22Rv1 (cell line): Measurements from ENCODE around the gene ZNF618.

Source experiments
- H3K27ac ChIP-seq: fragments of 450-650 bp; 2 replicates; pipeline ENCODE4 v1.5.1; 2017
- ZFX ChIP-seq: fragments of 450-650 bp; IDR thresholded peaks from 2 replicates; pipeline ENCODE4 v1.6.1; 2017; ENCODE audit warnings: antibody characterized with exemption, borderline replicate concordance
- TF ChIP-seq, protein P1 (sequence below): fragments of 450-650 bp; IDR thresholded peaks from 2 replicates; pipeline ENCODE4 v1.5.1; 2017; ENCODE audit warnings: mild to moderate bottlenecking

The ZNF618 gene

DNA sequence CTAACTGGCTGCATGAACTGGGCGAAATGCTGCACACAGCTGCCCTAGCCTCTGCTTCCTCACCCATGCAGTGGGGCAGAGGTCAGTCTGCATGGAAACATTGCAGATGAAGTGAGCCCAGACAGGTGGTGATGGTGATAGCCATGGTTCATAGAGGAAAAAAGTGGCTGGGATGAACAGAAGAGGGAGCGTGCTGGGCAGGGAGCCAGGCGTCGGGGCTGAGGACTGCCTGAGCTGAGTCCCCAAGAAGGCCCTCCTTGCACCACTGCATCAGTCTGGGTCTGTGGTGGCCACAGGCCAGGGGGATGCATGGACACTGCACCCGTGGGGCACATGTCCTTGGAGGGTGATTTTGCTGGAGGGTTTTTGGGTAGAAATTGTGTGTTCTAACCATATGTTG lies 121.5 kb downstream of the ZNF618 start:
- H3K27ac ChIP-seq, result no peak overlapping the region
- TF ChIP-seq ZFX, result no peak
- TF ChIP-seq, protein P1, sequence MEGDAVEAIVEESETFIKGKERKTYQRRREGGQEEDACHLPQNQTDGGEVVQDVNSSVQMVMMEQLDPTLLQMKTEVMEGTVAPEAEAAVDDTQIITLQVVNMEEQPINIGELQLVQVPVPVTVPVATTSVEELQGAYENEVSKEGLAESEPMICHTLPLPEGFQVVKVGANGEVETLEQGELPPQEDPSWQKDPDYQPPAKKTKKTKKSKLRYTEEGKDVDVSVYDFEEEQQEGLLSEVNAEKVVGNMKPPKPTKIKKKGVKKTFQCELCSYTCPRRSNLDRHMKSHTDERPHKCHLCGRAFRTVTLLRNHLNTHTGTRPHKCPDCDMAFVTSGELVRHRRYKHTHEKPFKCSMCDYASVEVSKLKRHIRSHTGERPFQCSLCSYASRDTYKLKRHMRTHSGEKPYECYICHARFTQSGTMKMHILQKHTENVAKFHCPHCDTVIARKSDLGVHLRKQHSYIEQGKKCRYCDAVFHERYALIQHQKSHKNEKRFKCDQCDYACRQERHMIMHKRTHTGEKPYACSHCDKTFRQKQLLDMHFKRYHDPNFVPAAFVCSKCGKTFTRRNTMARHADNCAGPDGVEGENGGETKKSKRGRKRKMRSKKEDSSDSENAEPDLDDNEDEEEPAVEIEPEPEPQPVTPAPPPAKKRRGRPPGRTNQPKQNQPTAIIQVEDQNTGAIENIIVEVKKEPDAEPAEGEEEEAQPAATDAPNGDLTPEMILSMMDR, result no peak

DNA sequence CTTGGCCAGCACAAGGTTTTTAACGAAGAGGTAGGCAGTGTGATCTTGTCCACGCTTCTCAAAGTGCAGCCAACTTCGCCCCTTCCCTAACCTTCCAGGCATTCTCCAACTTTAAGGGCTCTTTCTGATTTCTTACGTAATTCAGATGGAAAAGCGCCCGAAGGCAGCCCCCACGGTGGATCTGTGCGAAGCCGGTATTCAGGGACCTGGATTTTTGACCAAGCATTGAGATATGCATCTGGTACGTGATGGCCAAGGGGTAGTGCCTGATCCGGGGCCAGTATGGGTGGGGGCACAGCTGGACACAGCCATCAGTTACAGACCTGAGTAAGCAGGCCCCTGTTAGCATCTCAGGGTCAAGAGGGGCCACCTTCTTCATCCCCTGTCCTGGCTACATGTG lies 122.0 kb downstream of the ZNF618 start:
- TF ChIP-seq, protein P1, result no peak
- TF ChIP-seq ZFX, result no peak
- no peak overlapping the region for H3K27ac ChIP-seq

DNA sequence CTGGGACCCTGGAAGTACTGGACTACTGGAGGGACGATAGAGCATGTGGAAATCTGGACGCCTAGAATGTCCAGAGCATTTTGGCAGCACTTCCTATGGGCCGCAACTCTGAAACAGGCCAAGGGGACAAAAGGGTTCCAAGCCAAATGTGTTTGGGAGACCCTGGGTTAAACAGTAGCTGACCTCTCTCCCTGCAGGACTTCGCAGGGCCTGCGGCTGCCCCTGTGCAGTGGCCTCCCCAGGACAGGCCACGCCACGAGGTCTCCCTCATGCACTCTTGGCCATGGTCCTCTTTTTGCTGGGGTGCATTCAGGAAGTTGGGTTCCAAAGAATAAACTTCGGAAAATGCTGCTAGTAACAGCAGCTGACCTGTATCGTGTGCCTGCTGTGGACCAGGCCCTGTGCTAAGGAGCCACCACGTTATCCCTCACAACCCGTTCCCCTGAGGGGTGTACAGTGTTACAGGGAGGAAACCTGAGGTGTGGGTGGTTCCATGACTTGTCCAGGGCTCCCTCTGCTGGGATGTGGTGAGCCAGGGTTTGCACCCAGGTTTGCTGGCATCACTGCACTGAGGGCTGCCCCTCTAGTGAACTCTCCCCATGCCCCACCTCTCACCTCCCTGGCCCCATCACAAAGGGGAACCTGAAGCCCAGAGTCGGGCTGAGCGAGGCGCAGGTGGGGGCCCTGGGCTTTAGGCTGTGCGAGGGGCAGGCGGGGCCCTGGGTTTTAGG lies 122.6 kb downstream of the ZNF618 start:
- no peak for TF ChIP-seq ZFX
- TF ChIP-seq, protein P1, result peak; percentile 13; the same call in 1 of the 2 replicates
- no peak overlapping the region for H3K27ac ChIP-seq

DNA sequence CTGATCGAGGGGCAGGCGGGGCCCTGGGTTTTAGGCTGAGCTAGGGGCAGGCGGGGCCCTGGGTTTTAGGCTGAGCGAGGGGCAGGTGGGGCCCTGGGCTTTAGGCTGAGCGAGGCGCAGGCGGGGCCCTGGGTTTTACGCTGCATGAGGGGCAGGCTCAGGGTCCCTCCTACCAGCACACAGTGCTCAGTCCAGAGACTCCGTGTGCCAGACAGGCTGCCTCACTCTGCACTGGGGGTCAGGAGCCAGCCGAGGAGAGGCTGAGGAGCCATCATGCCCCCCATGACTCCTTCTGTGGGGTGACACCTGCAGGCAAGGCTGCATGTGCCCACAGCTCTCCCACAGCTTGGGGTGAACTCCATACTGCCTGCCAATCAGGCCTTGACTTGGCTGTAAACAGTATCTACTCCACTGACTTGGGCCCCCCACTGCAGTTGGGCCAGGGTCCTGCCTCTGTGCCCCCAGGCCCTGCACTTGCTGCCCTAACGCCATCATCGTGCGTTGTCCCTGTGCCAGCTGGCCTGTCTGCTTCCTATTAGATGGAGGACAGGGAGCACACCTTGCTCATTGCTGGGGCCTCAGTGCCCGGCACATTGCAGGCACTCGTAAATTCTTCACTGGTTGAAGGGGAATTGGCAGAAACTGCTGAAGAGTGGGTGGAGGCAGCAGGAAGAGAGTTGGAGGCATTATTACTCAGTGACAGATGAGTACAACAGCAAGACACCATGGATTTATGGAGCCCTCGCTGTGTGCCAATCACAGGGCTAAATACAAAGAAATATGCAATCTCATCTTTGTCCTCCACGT lies 123.3 kb downstream of the ZNF618 start:
- TF ChIP-seq, protein P1, result no peak
- no peak for TF ChIP-seq ZFX
- no peak overlapping the region for H3K27ac ChIP-seq

DNA sequence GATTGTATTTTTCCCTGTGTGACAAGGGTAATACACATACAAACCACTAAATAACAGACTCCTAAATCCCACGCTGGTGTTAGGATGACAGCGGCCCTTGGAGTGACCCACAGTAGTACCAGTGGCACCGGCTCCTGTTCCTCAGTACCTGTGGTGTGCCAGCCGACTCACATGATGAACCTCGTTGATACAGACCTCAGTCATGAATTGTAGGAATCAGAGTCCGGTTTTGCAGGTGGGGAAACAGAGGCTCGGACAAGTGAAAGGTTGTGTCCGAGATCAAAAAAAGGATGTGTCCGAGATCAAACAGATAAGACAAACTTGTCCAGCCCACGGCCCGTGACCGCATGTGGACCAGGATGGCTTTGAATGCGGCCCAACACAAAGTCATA lies 124.0 kb downstream of the ZNF618 start:
- H3K27ac ChIP-seq, result no peak overlapping the region
- TF ChIP-seq ZFX, result no peak
- TF ChIP-seq, protein P1, result no peak

DNA sequence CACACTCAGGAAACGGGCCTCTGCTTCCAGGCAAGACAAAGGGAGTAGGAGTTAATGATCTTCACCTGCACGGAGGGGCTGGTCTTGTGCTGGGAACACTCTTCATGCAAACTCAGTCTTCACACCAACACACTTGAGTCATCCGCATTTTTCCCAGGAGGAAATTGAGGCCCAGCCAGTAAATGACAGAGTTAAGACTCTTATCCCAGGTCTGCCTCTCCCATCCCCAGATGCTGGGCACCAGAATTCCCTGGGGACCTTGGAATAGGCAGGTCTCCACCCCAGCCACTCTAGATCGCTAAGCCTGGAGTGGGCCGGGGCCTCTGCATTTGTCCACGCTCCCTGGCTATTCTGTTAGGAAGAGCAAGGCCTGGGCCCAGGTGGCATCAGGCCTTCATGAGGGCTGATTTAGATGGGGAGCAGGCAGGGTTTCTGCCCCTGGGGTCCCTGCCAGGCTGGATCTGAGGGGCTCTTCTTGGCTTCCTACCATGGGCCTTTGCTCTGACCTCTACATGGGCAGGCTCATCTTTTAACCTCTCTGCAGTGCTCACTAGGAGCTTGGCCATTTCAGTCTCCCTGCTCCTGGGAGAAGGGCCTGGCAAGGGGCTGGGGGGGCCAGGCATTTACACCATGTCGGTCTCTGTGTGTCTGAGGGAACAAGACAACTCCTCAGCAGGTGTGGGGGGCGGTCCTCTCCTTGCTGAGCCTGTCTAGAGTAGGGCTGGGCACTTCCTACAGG lies 124.7 kb downstream of the ZNF618 start:
- no peak overlapping the region for H3K27ac ChIP-seq
- TF ChIP-seq ZFX, result no peak

DNA sequence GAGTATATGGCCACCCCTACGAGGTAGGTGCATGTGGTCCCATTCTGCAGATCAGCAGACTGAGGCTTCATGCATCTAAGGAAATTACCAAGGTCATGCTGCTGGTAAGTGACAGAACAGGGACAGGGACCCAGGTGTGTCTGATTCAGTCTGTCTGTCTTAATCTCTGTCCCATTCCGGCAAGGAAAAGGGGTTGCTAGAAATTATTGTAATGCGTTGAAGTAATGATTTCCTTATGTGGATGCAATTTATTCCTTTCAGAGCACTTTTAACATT lies 125.2 kb downstream of the ZNF618 start:
- no peak overlapping the region for H3K27ac ChIP-seq
- TF ChIP-seq ZFX, result no peak
- TF ChIP-seq, protein P1, result no peak
